OCI-LY1 (cell line): ENCODE measurements around the gene RNF181.
A peak's percentile ranks its signal among the peaks of the same experiment; 100 is the strongest.

Experiments used
- H2AFZ ChIP-seq: fragments of 200-600 bp; sonication (generic), shearing (Covaris generic); 2 replicates; pipeline ENCODE4 v1.6.0; 2014; ENCODE audit warnings: antibody characterized with exemption, mild to moderate bottlenecking, low read length
- H3F3A ChIP-seq: fragments of 200-600 bp; sonication (generic), shearing (Covaris generic); 2 replicates; pipeline ENCODE4 v1.6.0; 2014; ENCODE audit warnings: mild to moderate bottlenecking, antibody characterized with exemption, low read length, moderate library complexity; ENCODE audit not compliant: insufficient read depth
- H3K27ac ChIP-seq: fragments of 200-600 bp; sonication (generic); 2 replicates; pipeline ENCODE4 v1.5.1; 2014; ENCODE audit warnings: low read length, mixed run types, mild to moderate bottlenecking, low read depth; ENCODE audit not compliant: poor library complexity, severe bottlenecking
- H3K27me3 ChIP-seq: fragments of 200-600 bp; sonication (generic); 2 replicates; pipeline ENCODE4 v1.6.0; 2014; ENCODE audit warnings: antibody characterized with exemption, mild to moderate bottlenecking, low read length, moderate library complexity; ENCODE audit not compliant: insufficient read depth
- H3K36me3 ChIP-seq: fragments of 200-600 bp; sonication (generic); 2 replicates; pipeline ENCODE4 v1.6.1; 2014; ENCODE audit warnings: mild to moderate bottlenecking, antibody characterized with exemption, low read length, moderate library complexity, mixed read lengths; ENCODE audit not compliant: insufficient read depth
- H3K4me1 ChIP-seq: fragments of 200-600 bp; sonication (generic); 2 replicates; pipeline ENCODE4 v1.5.1; 2014; ENCODE audit warnings: mild to moderate bottlenecking, low read length, moderate library complexity; ENCODE audit not compliant: insufficient read depth, severe bottlenecking
- H3K4me2 ChIP-seq: fragments of 200-600 bp; sonication (generic), shearing (Covaris generic); 2 replicates; pipeline ENCODE4 v1.6.1; 2014; ENCODE audit warnings: low read length
- H3K4me3 ChIP-seq: fragments of 200-600 bp; sonication (generic); 2 replicates; pipeline ENCODE4 v1.5.1; 2014; ENCODE audit warnings: low read length, low read depth, mild to moderate bottlenecking, mixed read lengths; ENCODE audit not compliant: poor library complexity, severe bottlenecking
- H3K79me2 ChIP-seq: fragments of 200-600 bp; shearing (Covaris generic); 2 replicates; pipeline ENCODE4 v1.6.1; 2016; ENCODE audit warnings: mixed run types, low read length, mixed read lengths; ENCODE audit not compliant: insufficient read depth
- H3K9ac ChIP-seq: fragments of 200-600 bp; sonication (generic), shearing (Covaris generic); 2 replicates; pipeline ENCODE4 v1.6.1; 2014; ENCODE audit warnings: mild to moderate bottlenecking, low read length, mixed read lengths
- H3K9me2 ChIP-seq: fragments of 200-600 bp; sonication (generic), shearing (Covaris generic); 2 replicates; pipeline ENCODE4 v1.6.1; 2014; ENCODE audit warnings: low read depth, mild to moderate bottlenecking, low read length, mixed read lengths
- H3K9me3 ChIP-seq: fragments of 200-600 bp; shearing (Covaris generic); 2 replicates; pipeline ENCODE4 v1.6.1; 2014; ENCODE audit warnings: low read length, mixed read lengths
- H4K20me1 ChIP-seq: fragments of 200-600 bp; sonication (generic), shearing (Covaris generic); 2 replicates; pipeline ENCODE4 v1.6.0; 2016; ENCODE audit warnings: mild to moderate bottlenecking, low read length; ENCODE audit not compliant: insufficient read depth
- EZH2 ChIP-seq: fragments of 200-600 bp; sonication (generic), shearing (Covaris generic); IDR thresholded peaks from 2 replicates; pipeline ENCODE4 v1.8.0; 2017; ENCODE audit warnings: borderline replicate concordance, mixed run types, mild to moderate bottlenecking, antibody characterized with exemption, low read length, moderate library complexity, mixed read lengths
- TF ChIP-seq, protein P1 (sequence below): fragments of 200-600 bp; sonication (generic), shearing (Covaris generic); IDR thresholded peaks from 2 replicates; pipeline ENCODE4 v1.5.1; 2017; ENCODE audit warnings: mild to moderate bottlenecking, antibody characterized with exemption, low read length, moderate library complexity, mixed read lengths

Gene RNF181

DNA sequence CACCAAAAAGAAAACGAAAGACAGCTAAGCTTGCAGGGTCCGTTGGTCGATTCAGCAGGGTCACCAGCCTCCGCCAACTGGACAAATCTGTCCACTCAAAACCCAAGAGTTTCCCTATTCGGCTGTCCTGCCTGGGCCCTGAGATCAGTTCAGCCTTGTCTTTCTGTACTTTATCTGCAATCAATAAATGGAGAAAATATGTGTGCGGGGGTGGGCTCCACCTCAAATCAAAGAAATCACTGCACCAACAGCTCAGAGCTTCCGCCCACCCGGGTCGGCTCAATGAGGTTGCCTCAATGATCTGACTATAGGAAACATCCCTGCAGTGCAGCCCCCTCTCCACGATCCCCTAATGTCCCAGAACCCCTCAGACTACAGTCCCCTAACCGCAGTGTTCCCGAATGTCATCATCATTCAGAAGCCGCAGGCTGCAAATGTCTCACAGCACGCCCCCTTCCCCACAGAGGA, 34.7 kb upstream of the RNF181 start:
- Histone ChIP-seq H3K4me2 (peak overlapping the region; percentile 79), H3K9me3 (no peaks in the 10 kb centered on the region), H3K79me2 (peaks cover 12% of the 10 kb centered on the region), H3K36me3 (peaks cover 8% of the 10 kb centered on the region; the same call in 1 of the 2 replicates), H2AFZ (no peak overlapping the region), H4K20me1 (no peaks in the 10 kb centered on the region), H3F3A (no peaks in the 10 kb centered on the region), H3K27me3 (no peaks in the 10 kb centered on the region), H3K4me1 (peaks cover 25% of the 10 kb centered on the region), H3K27ac (no peak overlapping the region), H3K9me2 (no peaks in the 10 kb centered on the region), H3K9ac (peak overlapping the region; percentile 77), H3K4me3 (peak overlapping the region; percentile 71)
- TF ChIP-seq, protein P1, sequence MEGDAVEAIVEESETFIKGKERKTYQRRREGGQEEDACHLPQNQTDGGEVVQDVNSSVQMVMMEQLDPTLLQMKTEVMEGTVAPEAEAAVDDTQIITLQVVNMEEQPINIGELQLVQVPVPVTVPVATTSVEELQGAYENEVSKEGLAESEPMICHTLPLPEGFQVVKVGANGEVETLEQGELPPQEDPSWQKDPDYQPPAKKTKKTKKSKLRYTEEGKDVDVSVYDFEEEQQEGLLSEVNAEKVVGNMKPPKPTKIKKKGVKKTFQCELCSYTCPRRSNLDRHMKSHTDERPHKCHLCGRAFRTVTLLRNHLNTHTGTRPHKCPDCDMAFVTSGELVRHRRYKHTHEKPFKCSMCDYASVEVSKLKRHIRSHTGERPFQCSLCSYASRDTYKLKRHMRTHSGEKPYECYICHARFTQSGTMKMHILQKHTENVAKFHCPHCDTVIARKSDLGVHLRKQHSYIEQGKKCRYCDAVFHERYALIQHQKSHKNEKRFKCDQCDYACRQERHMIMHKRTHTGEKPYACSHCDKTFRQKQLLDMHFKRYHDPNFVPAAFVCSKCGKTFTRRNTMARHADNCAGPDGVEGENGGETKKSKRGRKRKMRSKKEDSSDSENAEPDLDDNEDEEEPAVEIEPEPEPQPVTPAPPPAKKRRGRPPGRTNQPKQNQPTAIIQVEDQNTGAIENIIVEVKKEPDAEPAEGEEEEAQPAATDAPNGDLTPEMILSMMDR, result no peak
- no peak for TF ChIP-seq EZH2

DNA sequence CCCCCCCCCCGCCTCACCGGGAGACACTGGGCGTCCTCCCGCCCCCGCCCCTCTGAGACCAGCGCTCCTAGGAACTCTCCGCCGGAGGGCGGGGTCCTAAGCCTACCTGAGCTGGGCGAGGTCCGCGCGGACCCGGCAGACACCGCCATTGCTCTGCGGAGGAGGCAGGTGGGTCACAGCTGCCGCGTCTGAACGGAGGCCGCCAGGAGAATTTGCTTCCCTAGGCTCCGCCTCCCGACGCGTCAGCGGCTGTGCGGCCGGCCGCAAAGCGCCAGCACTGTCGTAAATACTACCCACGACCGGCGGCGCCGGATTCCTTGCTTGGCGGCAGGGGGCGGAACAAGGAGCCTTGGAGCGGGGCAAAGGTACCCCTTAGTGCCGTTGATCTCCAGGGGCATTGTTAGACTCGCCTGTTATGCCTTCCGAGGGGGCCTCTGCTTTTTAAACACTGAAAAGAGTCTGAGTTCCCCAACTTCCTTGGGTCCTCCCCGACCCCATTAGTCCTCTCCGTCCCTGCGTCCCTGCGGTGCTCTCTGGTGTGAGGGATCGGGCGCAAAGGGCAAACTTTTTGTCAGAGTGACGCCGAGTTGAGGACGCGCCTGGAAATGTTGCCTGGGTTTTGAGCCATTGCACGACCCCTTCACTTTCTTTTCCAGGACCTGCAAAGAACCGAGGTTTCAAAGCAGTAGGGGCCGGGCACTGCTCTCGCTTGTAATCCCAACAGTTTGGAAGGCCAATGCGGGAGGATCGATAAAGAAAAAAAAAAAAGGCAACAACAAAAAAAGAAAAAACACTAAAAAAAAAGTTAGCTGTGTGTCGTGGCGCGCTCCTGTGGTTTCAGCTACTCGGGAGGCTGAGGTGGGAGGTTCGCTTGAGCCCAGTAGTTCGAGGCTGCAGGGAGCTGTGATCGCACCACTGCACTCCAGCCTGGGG, 34.0 kb upstream of the RNF181 start, which contains the start of gene GGCX:
GGCX (minus strand) TSS at position 214 of the 933 bp plus-strand sequence; CDS start at position 149, 65 bp downstream.
- H3K4me3 ChIP-seq, result peak within 1 kb of the TSS; percentile 71
- TF ChIP-seq EZH2, result no peak
- TF ChIP-seq, protein P1, result no peak
- H3K9ac ChIP-seq, result peak within 1 kb of the TSS; percentile 77
- H3K79me2 ChIP-seq, result peaks cover 12% of the 10 kb centered on the region
- no peaks in the 10 kb centered on the region for H3F3A ChIP-seq
- H3K4me2 ChIP-seq, result peak within 1 kb of the TSS; percentile 79
- H2AFZ ChIP-seq, result no peak within 1 kb of the TSS
- H3K36me3 ChIP-seq, result peaks cover 3% of the 10 kb centered on the region; the same call in 1 of the 2 replicates
- H4K20me1 ChIP-seq, result no peaks in the 10 kb centered on the region
- H3K9me3 ChIP-seq, result no peaks in the 10 kb centered on the region
- peaks cover 25% of the 10 kb centered on the region for H3K4me1 ChIP-seq
- peak within 1 kb of the TSS; percentile 68 for H3K27ac ChIP-seq
- no peaks in the 10 kb centered on the region for H3K9me2 ChIP-seq
- H3K27me3 ChIP-seq, result no peaks in the 10 kb centered on the region

DNA sequence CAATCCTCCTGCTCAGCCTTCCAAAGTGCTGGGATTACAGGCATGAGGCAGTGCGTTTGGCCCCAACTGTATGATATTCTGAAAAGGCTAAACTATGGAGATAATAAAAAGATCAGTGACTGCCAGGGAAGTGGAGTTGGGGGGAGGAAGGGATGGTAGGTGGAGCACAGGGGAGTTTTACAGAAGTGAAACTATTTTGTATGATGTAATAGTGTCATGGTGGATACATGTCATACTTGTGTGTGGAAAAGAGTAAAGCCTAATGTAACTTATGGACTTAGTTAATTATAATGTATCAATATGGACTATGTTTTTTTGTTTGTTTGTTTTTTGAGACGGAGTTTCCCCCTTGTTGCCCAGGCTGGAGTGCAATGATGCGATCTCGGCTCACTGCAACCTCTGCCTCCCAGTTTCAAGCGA, 31.4 kb upstream of the RNF181 start:
- Histone ChIP-seq H3K9ac (no peak overlapping the region), H4K20me1 (no peaks in the 10 kb centered on the region), H3K27ac (no peak overlapping the region), H3K9me2 (no peaks in the 10 kb centered on the region), H3K36me3 (no peaks in the 10 kb centered on the region), H3K9me3 (no peaks in the 10 kb centered on the region), H3K79me2 (peaks cover 12% of the 10 kb centered on the region), H3K4me3 (no peak overlapping the region), H3K27me3 (no peaks in the 10 kb centered on the region), H2AFZ (no peak overlapping the region), H3K4me2 (no peak overlapping the region), H3F3A (no peaks in the 10 kb centered on the region), H3K4me1 (peaks cover 25% of the 10 kb centered on the region)
- no peak for TF ChIP-seq EZH2
